Cardiac muscle cell (in vitro differentiated cells and primary cell): ENCODE data around the gene HLA-G. TPM values are rescaled to one million over a fixed set of nuclear protein-coding genes. Genes with fewer than 3 reads are reported as not detected.

ENCODE experiments used
- DNase-seq, 2 donors: peaks; one replicate each; pipeline versions ENCODE4 v3.0.0 to v3.0.0-alpha.2; 2010 to 2017; ENCODE audit warnings: low read depth in 1 of 2, low spot score in 1 of 2
- H3K27ac ChIP-seq: fragments of 200-600 bp; sonication (generic); 2 replicates; pipeline ENCODE4 v1.5.1; 2016
- H3K27me3 ChIP-seq: fragments of 200-600 bp; sonication (generic); 2 replicates; pipeline ENCODE4 v1.6.0; 2016; ENCODE audit warnings: control low read depth
- H3K36me3 ChIP-seq: fragments of 200-600 bp; sonication (generic); 2 replicates; pipeline ENCODE4 v1.5.1; 2016; ENCODE audit warnings: control low read depth
- H3K4me1 ChIP-seq: fragments of 200-600 bp; sonication (generic); 2 replicates; pipeline ENCODE4 v1.8.1; 2017; ENCODE audit warnings: low read depth, mild to moderate bottlenecking, mixed run types
- H3K4me3 ChIP-seq: fragments of 200-600 bp; sonication (generic); 2 replicates; pipeline ENCODE4 v1.5.1; 2016; ENCODE audit warnings: mild to moderate bottlenecking
- H3K9me3 ChIP-seq: fragments of 200-600 bp; sonication (generic); 2 replicates; pipeline ENCODE4 v1.5.1; 2017; ENCODE audit warnings: low read depth, mild to moderate bottlenecking, control low read depth
- CTCF ChIP-seq: IDR thresholded peaks from 2 replicates; pipeline ENCODE4 v1.5.1; 2012; ENCODE audit warnings: low read depth, mild to moderate bottlenecking, low read length
- polyA plus RNA-seq: library from polyadenylated mRNA; unstranded; fragments of >200 nt; fragmentation: Nextera tagmentation; extraction: Ambion mirVana; gene quantifications from 2 replicates; pipeline ENCODE4 v1.2.1, GENCODE V29; 2016
- total RNA-seq: library from RNA; depleted of rRNA; stranded (reverse); fragments of >200 nt; gene quantifications from 2 replicates; pipeline ENCODE4 v1.2.3, GENCODE V29; 2016

HLA-G gene
- total and polyA plus RNA-seq, 2 experiments from 2014 or later = 0.12 TPM; not detected in 1

- Histone ChIP-seq H3K9me3 (no peaks in the 10 kb centered on the region), H3K27me3 (peaks cover 71% of the 10 kb centered on the region), H3K27ac (no peak overlapping the region), H3K36me3 (no peaks in the 10 kb centered on the region), H3K4me1 (no peaks in the 10 kb centered on the region), H3K4me3 (peak overlapping the region; percentile 25)
- peak; percentile 16 to 34 for DNase-seq
- peak; percentile 56 for TF ChIP-seq CTCF
These were observed 35.2 kb upstream of the HLA-G start for GRCh38 chr6:29792123-29793035.

- H3K36me3 ChIP-seq = no peaks in the 10 kb centered on the region
- peaks cover 71% of the 10 kb centered on the region for H3K27me3 ChIP-seq
- no peak for TF ChIP-seq CTCF
- no peak for DNase-seq
- no peaks in the 10 kb centered on the region for H3K9me3 ChIP-seq
- peak overlapping the region; percentile 25 for H3K4me3 ChIP-seq
- H3K27ac ChIP-seq = no peak overlapping the region
- H3K4me1 ChIP-seq = no peaks in the 10 kb centered on the region
These were observed 34.6 kb upstream of the HLA-G start for GRCh38 chr6:29793036-29793356.

DNA sequence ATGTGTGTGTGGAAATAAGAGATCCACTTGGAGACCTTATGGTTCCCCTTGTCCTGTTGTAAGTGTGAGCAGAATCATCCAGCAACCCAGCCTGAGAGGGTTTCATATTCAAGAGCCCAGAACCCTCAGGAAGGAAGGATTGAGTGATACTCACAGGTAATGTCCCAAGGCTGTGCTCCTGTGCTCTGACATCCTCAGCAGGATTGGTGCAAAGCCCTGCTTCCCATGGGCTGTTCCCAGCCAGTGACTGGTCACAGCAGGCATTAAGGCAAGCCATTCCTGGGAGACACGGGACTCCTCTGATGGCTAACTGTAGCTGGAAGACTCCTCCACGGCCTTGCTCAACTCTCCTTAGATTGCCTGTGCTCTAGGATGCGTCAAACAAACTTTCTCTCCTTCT is 33.8 kb upstream of the HLA-G start:
- TF ChIP-seq CTCF = no peak
- Histone ChIP-seq H3K27ac (no peak overlapping the region), H3K27me3 (peaks cover 71% of the 10 kb centered on the region), H3K4me3 (no peak overlapping the region), H3K9me3 (no peaks in the 10 kb centered on the region), H3K4me1 (no peaks in the 10 kb centered on the region), H3K36me3 (no peaks in the 10 kb centered on the region)
- DNase-seq = no peak

DNA sequence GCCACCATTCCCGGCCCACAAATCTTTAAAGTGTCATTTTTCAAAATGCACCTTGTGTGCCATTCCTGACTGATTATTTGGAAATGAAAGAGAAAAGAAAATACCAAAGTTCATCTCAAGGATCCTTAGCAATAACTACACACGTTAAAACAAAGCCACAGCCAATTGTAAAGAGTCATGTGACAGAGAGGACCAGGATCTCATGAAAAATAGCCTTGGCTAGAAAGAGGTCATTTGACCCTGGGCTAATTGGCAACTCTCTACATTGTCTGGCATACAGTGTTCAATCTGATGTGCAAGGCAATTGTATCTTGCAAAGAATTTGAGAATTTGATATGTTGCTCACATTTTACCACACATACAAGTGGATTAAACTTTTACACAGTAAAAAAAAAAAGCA is 31.6 kb upstream of the HLA-G start:
- Histone ChIP-seq H3K27me3 (peaks cover 53% of the 10 kb centered on the region), H3K27ac (no peak overlapping the region), H3K9me3 (no peaks in the 10 kb centered on the region)

GRCh38 chr6:29797135-29797534 is 30.5 kb upstream of the HLA-G start:
- no peak for TF ChIP-seq CTCF
- H3K27ac ChIP-seq = no peak overlapping the region
- peaks cover 42% of the 10 kb centered on the region for H3K27me3 ChIP-seq

More for the DNA sequence above, 31.6 kb upstream of the HLA-G start:
- Histone ChIP-seq H3K36me3 (no peaks in the 10 kb centered on the region), H3K4me3 (no peak overlapping the region), H3K4me1 (no peaks in the 10 kb centered on the region)
- no peak for TF ChIP-seq CTCF
- DNase-seq = no peak

More at GRCh38 chr6:29797135-29797534, 30.5 kb upstream of the HLA-G start:
- Histone ChIP-seq H3K9me3 (no peaks in the 10 kb centered on the region), H3K4me3 (no peak overlapping the region), H3K36me3 (no peaks in the 10 kb centered on the region), H3K4me1 (no peaks in the 10 kb centered on the region)
- peak in 1 of 2 donors; percentile 33 for DNase-seq
